AG08395 (cell line): ENCODE measurements around the gene POM121L12.

Experiments used
- DNase-seq: peaks from one replicate; pipeline ENCODE4 v3.0.0; 2012; ENCODE audit warnings: mixed read lengths, low spot score

The POM121L12 gene

DNA sequence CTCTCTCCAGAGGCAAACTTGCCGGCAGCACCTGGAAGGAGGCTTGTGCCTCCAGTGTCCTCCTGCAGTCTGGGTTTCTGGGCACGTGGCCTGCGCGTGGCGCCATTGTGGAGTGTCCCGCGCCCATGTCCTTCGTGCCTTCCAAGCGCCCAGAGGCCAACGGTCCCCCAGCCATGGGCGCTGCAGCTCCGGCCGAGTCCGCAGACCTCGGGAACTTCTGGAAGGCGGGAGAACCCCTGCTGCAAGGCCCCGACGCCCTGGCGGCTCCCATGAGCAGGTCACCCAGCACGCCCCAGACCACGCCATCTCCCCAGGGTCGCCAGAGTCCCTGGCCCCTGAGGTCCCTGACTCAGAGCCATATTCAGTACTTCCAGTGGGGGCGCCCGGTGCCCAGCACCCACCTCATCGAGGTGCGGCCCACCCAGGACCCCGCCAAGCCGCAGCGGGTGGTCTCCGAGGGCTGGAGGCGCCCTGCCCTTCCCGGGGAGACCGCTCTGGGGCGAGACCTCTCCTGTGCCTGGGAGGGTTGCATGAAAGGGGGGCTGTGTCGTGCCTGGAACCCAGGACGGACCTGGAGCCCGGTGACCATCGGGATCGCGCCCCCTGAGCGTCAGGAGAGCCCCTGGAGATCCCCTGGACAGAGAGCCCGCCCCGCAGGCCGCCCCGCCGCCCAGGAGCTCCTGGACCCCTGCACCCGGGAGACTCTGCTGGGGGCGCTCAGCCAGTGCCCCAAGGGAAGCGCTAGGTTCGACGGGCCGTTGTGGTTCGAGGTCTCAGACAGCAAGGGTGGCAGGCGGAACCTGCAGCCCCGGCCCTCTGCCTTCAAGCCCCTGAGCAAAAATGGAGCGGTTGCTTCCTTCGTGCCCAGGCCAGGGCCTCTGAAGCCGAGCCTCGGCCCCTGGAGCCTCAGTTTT is at the start of gene POM121L12:
Gene POM121L12 (plus strand): TSS at position 135 of the 914 bp plus-strand sequence. CDS start 39 bp downstream, at position 174.
- DNase-seq = no peak

DNA sequence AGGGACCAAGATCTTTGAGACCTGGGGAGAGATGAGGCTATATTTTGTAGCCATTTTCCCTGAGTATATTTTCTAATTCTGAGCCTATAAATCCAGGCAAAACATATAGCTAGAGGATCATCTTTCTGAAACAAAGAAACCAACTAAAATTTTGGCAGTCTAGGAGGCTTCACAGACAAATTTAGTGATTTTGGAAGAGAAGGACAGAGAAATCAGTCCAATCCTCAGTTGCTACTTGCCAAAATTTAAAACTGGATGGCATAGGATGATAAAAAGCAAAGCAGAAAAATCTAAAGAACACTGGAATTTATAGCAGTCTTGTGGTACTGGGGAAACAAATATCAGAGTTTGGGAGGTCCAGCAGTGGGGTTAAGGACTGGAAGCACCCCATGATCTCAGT is 43.4 kb upstream of the POM121L12 start:
- no peak for DNase-seq

- no peak for DNase-seq
Observed at GRCh38 chr7:52992479-52993162, 42.8 kb upstream of the POM121L12 start.

DNA sequence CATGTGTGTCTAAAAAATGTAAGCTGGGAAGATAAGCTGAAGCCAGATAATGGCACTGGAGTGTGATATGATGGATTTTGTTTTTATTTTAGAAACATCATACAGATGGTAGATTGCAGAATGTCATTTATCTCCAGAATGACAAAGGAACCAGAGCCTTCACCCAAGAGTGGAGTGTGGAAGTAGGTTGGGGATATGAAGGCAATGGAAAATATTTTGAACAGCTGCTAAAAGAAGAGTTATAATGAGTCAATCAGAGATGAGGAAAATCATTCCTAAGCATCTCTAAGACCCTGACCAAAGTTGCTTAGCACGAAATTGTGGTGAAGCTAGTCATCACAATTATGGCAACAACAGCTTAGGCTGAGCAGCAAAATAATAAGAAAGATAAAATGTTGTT is 39.8 kb upstream of the POM121L12 start:
- DNase-seq = no peak

DNA sequence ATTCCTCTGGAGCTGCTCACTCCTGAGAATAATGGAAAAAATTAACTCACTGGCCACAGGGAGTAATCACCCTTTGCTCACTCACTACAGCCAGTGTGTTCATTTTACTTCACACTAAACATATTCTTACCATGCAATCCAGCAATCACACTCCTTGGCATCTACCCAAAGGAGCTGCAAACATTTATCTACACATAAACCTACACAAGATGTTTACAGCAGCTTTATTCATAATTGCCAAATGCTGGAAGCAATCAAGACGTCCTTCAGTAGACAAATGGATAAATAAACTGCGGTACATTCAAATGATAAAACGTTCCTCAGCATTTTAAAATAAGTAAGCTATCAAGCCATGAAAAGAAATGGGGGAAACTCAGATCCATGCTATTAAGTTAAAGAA is 34.2 kb upstream of the POM121L12 start:
- no peak for DNase-seq

- DNase-seq = no peak
Observed at GRCh38 chr7:53002389-53002788, 33.0 kb upstream of the POM121L12 start.

- DNase-seq = no peak
Observed at GRCh38 chr7:53003653-53004445, 31.6 kb upstream of the POM121L12 start.

DNA sequence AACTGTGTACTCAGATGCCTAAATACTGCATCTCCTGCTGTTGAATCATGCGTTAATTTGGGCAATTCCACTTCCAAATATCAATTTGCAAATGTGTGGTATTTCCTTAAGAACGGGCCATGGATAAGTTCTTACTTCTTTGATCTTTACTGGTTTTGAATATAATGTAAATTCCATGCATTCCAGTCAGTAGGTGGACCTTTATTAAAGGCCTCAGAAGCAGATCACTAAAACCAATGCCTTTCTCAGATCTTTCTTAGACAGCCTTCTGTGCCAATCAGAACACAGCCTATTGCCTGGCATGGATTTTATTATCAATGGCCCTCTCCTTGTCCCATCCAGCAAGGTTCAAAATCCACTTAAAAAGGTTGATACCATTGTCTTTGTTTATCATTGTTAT is 21.5 kb upstream of the POM121L12 start:
- no peak for DNase-seq

GRCh38 chr7:53015463-53015862 is 20.0 kb upstream of the POM121L12 start:
- DNase-seq = no peak

- DNase-seq = no peak
Observed at GRCh38 chr7:53022893-53023292, 12.5 kb upstream of the POM121L12 start.

GRCh38 chr7:53048638-53049037 is 13.2 kb downstream of the POM121L12 start:
- DNase-seq = no peak

GRCh38 chr7:53050433-53050832 is 15.0 kb downstream of the POM121L12 start:
- no peak for DNase-seq

DNA sequence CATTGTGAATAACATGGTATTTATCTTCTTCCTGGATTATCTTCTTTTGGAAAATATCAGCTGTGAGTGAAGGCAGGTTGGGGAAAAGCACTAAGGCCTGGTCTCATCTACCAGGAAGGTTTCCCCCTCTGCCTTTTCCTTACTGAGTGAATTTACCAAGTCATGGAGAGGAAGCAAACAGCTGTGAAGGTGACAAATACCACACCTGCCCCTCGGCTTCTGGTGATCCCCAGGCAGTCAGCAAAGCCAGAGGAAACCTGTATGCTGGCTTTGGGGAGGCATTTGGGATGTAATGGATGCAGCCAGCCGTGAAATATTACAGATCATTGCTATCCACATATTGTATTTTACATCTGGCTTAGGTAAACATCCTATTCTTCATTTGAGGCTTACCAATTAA is 24.2 kb downstream of the POM121L12 start:
- DNase-seq = no peak

DNA sequence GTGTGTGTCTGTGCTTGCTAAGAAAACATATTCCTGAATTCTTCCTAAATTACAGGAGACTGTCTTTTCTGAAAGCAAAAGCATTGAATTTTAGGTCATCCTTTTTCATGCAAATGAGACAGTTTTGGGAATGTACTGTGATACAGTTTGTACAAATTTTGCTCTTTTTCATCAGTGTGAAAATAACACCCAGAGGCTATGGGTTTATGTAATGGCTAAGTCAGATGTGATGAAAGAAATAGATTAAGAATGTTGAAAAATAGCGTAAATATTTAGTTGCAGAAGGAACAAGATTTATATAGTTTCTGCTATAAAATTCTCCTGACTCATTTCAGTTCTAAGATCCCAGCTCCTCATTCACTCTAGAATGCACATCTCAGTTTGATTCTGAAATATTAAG is 24.6 kb downstream of the POM121L12 start:
- DNase-seq = no peak

- DNase-seq = no peak
Observed at GRCh38 chr7:53062796-53063195, 27.4 kb downstream of the POM121L12 start.

GRCh38 chr7:53068673-53069072 is 33.2 kb downstream of the POM121L12 start:
- no peak for DNase-seq

GRCh38 chr7:53070883-53071282 is 35.5 kb downstream of the POM121L12 start:
- DNase-seq = no peak
